Astrocyte (in vitro differentiated cells and primary cell): ENCODE results near the gene SLC48A1. TPM values are rescaled to one million over a fixed set of nuclear protein-coding genes. Genes with fewer than 3 reads are reported as not detected.

Experiments used
- DNase-seq: peaks from one replicate; pipeline ENCODE4 v3.0.0-alpha.2; 2010; ENCODE audit warnings: low read depth
- FAIRE-seq: peaks from 2 replicates; lab custom pipeline; 2011; peaks lifted over from hg19 to GRCh38; lab: Jason Lieb, UNC
- H2AFZ ChIP-seq: 2 replicates; pipeline ENCODE4 v1.6.0; 2012; ENCODE audit warnings: low read depth, low read length, inconsistent platforms
- H3K27ac ChIP-seq: 2 replicates; pipeline ENCODE4 v1.5.1; 2011; ENCODE audit warnings: low read depth, low read length, inconsistent platforms
- H3K27me3 ChIP-seq: 2 replicates; pipeline ENCODE4 v1.6.0; 2011; ENCODE audit warnings: low read length, inconsistent platforms; ENCODE audit not compliant: insufficient read depth
- H3K36me3 ChIP-seq: 2 replicates; pipeline ENCODE4 v1.5.1; 2011; ENCODE audit warnings: low read length, inconsistent platforms; ENCODE audit not compliant: insufficient read depth
- H3K4me1 ChIP-seq: 2 replicates; pipeline ENCODE4 v1.5.1; 2011; ENCODE audit warnings: low read length, inconsistent platforms; ENCODE audit not compliant: insufficient read depth
- H3K4me2 ChIP-seq: 2 replicates; pipeline ENCODE4 v1.6.0; 2012; ENCODE audit warnings: low read length, inconsistent platforms
- H3K4me3 ChIP-seq: 2 replicates; pipeline ENCODE4 v1.5.1; 2011; ENCODE audit warnings: low read depth, mild to moderate bottlenecking, low read length, inconsistent platforms; ENCODE audit not compliant: insufficient read depth
- H3K79me2 ChIP-seq: 2 replicates; pipeline ENCODE4 v1.6.0; 2012; ENCODE audit warnings: mild to moderate bottlenecking, low read length, inconsistent platforms; ENCODE audit not compliant: insufficient read depth
- H3K9ac ChIP-seq: 2 replicates; pipeline ENCODE4 v1.6.0; 2012; ENCODE audit warnings: mild to moderate bottlenecking, low read length, inconsistent platforms
- H3K9me3 ChIP-seq: 2 replicates; pipeline ENCODE4 v1.5.1; 2012; ENCODE audit warnings: low read depth, mild to moderate bottlenecking, low read length, inconsistent platforms; ENCODE audit not compliant: insufficient read depth
- H4K20me1 ChIP-seq: 2 replicates; pipeline ENCODE4 v1.6.0; 2012; ENCODE audit warnings: low read length, inconsistent platforms; ENCODE audit not compliant: insufficient read depth
- H3K27ac Mint-ChIP-seq: one replicate; pipeline ENCODE4 v1.8.0; 2021; ENCODE audit warnings: mild to moderate bottlenecking, mixed read lengths; ENCODE audit not compliant: unreplicated experiment
- H3K27me3 Mint-ChIP-seq: one replicate; pipeline ENCODE4 v1.8.0; 2021; ENCODE audit warnings: low read depth, mixed read lengths; ENCODE audit not compliant: unreplicated experiment
- H3K36me3 Mint-ChIP-seq: one replicate; pipeline ENCODE4 v1.8.0; 2021; ENCODE audit warnings: low read depth, mixed read lengths; ENCODE audit not compliant: unreplicated experiment
- H3K4me1 Mint-ChIP-seq: one replicate; pipeline ENCODE4 v1.8.0; 2021; ENCODE audit warnings: low read depth, mixed read lengths; ENCODE audit not compliant: unreplicated experiment
- H3K4me3 Mint-ChIP-seq: one replicate; pipeline ENCODE4 v1.8.0; 2021; ENCODE audit warnings: mild to moderate bottlenecking, moderate library complexity, mixed read lengths; ENCODE audit not compliant: unreplicated experiment
- H3K9me3 Mint-ChIP-seq: one replicate; pipeline ENCODE4 v1.8.0; 2021; ENCODE audit warnings: mild to moderate bottlenecking, mixed read lengths; ENCODE audit not compliant: unreplicated experiment
- EZH2 ChIP-seq: IDR thresholded peaks from 2 replicates; pipeline ENCODE4 v1.6.1; 2012; ENCODE audit warnings: mild to moderate bottlenecking, low read length, inconsistent platforms; ENCODE audit not compliant: insufficient read depth
- total RNA-seq: library from RNA; stranded (reverse); gene quantifications from 2 replicates; pipeline ENCODE4 v1.2.1, GENCODE V29; 2021
- TF ChIP-seq, protein P1 (sequence below): IDR thresholded peaks from 2 replicates; pipeline ENCODE4 v1.5.1; 2011; ENCODE audit warnings: low read depth, mild to moderate bottlenecking, inconsistent platforms, low read length, moderate library complexity; ENCODE audit not compliant: insufficient read depth

The SLC48A1 gene
- total RNA-seq, 1 donor from 2014 or later = 23.8 TPM

DNA sequence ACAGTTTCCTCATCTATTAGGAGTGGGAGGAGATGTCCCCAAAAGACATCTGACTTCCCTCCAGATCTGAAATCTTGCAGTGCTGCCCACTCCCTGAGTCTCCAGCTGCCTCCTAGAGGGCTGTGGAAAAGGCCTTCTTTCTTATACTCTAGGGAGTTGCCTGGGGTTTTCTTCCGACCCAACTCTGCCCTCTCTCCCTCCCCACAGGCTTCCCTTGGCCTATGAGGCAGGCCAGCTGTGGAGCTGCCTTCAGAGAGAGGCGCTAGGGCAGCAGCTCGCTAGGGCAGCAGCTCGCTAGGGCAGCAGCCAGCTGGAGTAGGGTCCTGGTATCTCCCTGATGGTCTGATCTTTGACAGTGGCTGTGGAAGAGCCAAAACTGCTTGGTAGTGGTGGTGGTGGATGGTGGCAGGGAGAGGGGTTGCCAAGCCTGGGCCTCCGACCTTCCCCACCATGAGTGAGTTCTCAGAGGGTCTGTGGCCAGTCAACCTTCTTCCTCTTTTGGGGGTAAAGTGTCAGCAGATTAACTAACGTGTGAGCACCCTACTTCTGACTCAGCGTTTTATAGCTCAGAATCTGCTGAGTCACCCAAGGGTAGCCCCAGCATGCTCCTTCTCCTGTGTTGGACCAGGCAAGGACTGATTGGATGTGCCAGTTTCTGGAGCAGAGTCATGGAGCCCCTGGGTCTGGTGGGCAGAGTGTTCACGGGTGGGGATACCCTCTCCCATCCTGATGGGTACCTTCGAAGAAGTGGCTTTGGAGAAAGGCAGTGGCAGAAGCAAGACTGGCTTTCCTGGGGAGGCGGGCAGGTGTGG lies 2.3 kb downstream of the SLC48A1 start:
- Histone ChIP-seq H3K4me1 (no peaks in the 10 kb centered on the region), H3K9me3 (no peaks in the 10 kb centered on the region), H4K20me1 (peaks cover 12% of the 10 kb centered on the region), H3K79me2 (no peaks in the 10 kb centered on the region), H3K27me3 (no peaks in the 10 kb centered on the region), H2AFZ (no peak overlapping the region), H3K36me3 (no peaks in the 10 kb centered on the region), H3K9ac (no peak overlapping the region), H3K27ac (no peak overlapping the region), H3K4me3 (no peak overlapping the region), H3K4me2 (no peak overlapping the region)
- TF ChIP-seq, protein P1, sequence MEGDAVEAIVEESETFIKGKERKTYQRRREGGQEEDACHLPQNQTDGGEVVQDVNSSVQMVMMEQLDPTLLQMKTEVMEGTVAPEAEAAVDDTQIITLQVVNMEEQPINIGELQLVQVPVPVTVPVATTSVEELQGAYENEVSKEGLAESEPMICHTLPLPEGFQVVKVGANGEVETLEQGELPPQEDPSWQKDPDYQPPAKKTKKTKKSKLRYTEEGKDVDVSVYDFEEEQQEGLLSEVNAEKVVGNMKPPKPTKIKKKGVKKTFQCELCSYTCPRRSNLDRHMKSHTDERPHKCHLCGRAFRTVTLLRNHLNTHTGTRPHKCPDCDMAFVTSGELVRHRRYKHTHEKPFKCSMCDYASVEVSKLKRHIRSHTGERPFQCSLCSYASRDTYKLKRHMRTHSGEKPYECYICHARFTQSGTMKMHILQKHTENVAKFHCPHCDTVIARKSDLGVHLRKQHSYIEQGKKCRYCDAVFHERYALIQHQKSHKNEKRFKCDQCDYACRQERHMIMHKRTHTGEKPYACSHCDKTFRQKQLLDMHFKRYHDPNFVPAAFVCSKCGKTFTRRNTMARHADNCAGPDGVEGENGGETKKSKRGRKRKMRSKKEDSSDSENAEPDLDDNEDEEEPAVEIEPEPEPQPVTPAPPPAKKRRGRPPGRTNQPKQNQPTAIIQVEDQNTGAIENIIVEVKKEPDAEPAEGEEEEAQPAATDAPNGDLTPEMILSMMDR = no peak
- TF ChIP-seq EZH2 = no peak
- H3K9me3 Mint-ChIP-seq = no peaks in the 10 kb centered on the region
- H3K36me3 Mint-ChIP-seq = no peaks in the 10 kb centered on the region
- FAIRE-seq = no peak
- H3K4me3 Mint-ChIP-seq = peak overlapping the region; percentile 87
- no peaks in the 10 kb centered on the region for H3K27me3 Mint-ChIP-seq
- no peak overlapping the region for H3K27ac Mint-ChIP-seq
- H3K4me1 Mint-ChIP-seq = peaks cover 21% of the 10 kb centered on the region
- DNase-seq = peak; percentile 16

DNA sequence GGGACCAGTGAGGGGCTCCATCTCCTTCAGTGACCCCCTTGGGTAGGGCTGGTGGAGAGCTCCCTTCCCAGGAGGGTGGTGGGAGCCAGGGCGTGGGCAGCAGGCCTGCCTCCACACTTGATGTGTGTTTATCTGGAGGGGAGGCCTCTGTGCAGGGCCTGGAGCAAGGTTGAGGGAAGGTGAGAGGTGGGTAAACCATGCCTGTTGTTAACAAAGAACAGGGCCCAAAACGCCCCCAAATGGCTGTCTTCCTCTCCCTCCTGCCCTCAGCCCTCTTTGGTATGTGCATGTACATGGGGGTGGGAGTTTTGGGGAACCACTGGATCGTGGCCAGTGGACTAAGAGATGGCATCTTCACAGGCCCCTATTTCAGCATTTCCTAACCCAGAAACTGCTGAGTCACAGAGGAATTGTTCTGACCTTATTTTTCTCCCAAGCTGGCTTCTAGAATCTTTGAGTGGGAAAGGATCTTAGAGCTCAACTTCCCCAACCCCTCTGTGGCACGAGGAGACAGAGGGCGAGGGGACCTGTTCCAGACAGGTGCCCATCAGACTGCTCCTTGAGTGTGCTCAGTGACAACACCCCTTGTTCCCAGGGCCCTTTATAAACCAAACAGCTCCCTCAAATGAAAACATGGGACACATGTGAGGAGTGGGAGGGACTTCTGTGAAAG lies 3.6 kb downstream of the SLC48A1 start:
- Histone ChIP-seq H2AFZ (no peak overlapping the region), H3K36me3 (peaks cover 4% of the 10 kb centered on the region), H3K27ac (no peak overlapping the region), H3K9me3 (no peaks in the 10 kb centered on the region), H3K79me2 (no peaks in the 10 kb centered on the region), H4K20me1 (peaks cover 21% of the 10 kb centered on the region), H3K4me2 (no peak overlapping the region), H3K9ac (no peak overlapping the region), H3K4me1 (no peaks in the 10 kb centered on the region), H3K4me3 (no peak overlapping the region), H3K27me3 (no peaks in the 10 kb centered on the region)
- H3K27ac Mint-ChIP-seq = peak overlapping the region; percentile 75
- no peak for DNase-seq
- H3K4me3 Mint-ChIP-seq = no peak overlapping the region
- no peaks in the 10 kb centered on the region for H3K27me3 Mint-ChIP-seq
- no peaks in the 10 kb centered on the region for H3K9me3 Mint-ChIP-seq
- FAIRE-seq = no peak
- TF ChIP-seq EZH2 = no peak
- TF ChIP-seq, protein P1 = no peak
- H3K4me1 Mint-ChIP-seq = peaks cover 21% of the 10 kb centered on the region
- no peaks in the 10 kb centered on the region for H3K36me3 Mint-ChIP-seq

DNA sequence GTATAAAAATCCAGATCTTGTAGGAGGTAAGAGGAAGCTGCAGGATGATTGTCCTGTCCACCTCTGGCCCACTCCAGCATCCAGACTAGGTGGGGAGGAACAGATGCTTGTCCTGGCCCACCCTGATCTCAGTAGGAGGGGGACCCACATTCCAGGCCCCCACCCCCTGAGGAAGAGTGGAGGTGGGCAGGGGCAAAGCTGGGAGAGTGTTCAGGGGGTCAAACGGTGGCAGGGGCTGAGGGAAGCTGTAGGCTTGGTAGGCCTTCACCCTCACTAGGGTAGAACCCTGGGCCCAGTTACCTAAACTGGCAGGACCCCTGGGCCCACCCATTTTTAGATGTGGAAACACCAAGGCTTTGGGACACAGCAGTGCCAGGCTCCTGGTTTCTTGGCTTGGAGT lies 4.1 kb downstream of the SLC48A1 start:
- no peaks in the 10 kb centered on the region for H3K9me3 Mint-ChIP-seq
- TF ChIP-seq, protein P1 = no peak
- TF ChIP-seq EZH2 = no peak
- no peak overlapping the region for H2AFZ ChIP-seq
- H3K27me3 ChIP-seq = no peaks in the 10 kb centered on the region
- H3K9ac ChIP-seq = no peak overlapping the region
- no peaks in the 10 kb centered on the region for H3K79me2 ChIP-seq
- H3K4me1 Mint-ChIP-seq = peaks cover 21% of the 10 kb centered on the region
- no peak overlapping the region for H3K4me3 Mint-ChIP-seq
- peaks cover 6% of the 10 kb centered on the region for H3K36me3 ChIP-seq
- DNase-seq (no peak), FAIRE-seq (no peak)
- peak overlapping the region; percentile 63 for H3K27ac Mint-ChIP-seq
- no peaks in the 10 kb centered on the region for H3K36me3 Mint-ChIP-seq
- peaks cover 25% of the 10 kb centered on the region for H4K20me1 ChIP-seq
- H3K4me1 ChIP-seq = no peaks in the 10 kb centered on the region
- no peak overlapping the region for H3K4me2 ChIP-seq
- no peaks in the 10 kb centered on the region for H3K27me3 Mint-ChIP-seq
- no peak overlapping the region for H3K4me3 ChIP-seq
- H3K9me3 ChIP-seq = no peaks in the 10 kb centered on the region
- H3K27ac ChIP-seq = no peak overlapping the region
